ENCODE results near the gene CLDND1. TPM values are rescaled to one million over a fixed set of nuclear protein-coding genes. Genes with fewer than 3 reads are reported as not detected.

The CLDND1 gene
- total RNA-seq, 1 donor from 2014 or later, result 89.7 TPM

DNA sequence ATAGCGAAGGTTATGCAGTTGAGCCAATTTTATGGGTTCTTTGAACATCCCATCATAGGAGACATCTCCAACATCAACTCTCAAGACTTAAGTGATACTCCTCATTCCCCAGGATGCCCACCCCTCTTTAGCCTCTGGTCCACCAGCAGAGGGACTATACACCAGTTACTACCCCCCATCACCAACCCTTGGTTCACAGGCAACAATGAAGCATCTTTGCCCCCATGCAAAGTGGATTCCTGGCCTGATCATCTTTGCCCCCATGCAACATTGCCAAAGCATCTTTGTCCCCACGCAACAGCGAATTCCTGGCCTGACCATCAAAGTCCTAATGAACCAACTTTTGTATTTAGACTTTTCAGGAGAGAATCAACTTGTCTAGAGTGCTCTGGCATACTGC lies 28.1 kb upstream of the CLDND1 start:
- TF ChIP-seq, protein P1, sequence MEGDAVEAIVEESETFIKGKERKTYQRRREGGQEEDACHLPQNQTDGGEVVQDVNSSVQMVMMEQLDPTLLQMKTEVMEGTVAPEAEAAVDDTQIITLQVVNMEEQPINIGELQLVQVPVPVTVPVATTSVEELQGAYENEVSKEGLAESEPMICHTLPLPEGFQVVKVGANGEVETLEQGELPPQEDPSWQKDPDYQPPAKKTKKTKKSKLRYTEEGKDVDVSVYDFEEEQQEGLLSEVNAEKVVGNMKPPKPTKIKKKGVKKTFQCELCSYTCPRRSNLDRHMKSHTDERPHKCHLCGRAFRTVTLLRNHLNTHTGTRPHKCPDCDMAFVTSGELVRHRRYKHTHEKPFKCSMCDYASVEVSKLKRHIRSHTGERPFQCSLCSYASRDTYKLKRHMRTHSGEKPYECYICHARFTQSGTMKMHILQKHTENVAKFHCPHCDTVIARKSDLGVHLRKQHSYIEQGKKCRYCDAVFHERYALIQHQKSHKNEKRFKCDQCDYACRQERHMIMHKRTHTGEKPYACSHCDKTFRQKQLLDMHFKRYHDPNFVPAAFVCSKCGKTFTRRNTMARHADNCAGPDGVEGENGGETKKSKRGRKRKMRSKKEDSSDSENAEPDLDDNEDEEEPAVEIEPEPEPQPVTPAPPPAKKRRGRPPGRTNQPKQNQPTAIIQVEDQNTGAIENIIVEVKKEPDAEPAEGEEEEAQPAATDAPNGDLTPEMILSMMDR (IDR thresholded peaks at IDR 0.05), result no peak
- Mint-ChIP-seq H3K27me3 (ENCODE audit: low read depth) (peaks cover 70% of the 10 kb centered on the region), H3K9me3 (ENCODE audit: low read depth) (no peaks in the 10 kb centered on the region), H3K4me3 (ENCODE audit: unreplicated experiment) (no peak overlapping the region), H3K36me3 (ENCODE audit: low read depth) (peaks cover 2% of the 10 kb centered on the region), H3K4me1 (ENCODE audit: low read depth) (no peaks in the 10 kb centered on the region), H3K27ac (ENCODE audit: unreplicated experiment) (no peak overlapping the region)
- no peak for DNase-seq (ENCODE audit: low spot score)

DNA sequence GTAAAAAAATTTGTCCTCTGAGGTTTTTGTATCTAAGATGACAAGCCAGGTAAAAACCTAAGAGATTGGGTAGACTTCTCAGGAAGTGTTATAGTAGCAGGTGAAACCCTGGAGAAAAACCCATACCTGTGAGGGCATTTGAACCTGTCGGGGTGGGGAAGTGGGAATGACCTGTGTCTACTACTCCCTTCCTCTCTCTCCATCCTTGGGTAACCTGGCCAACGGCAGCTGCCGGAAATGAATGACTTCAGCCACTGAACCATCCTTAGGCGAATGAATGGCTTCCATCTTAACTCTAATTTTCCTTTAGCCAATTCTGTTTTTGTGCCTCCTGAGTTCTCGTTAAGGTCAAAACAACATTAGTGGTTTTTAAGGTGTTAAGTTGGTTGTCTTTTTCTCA lies 25.8 kb upstream of the CLDND1 start:
- Mint-ChIP-seq H3K9me3 (ENCODE audit: low read depth) (no peaks in the 10 kb centered on the region), H3K27me3 (ENCODE audit: low read depth) (peaks cover 67% of the 10 kb centered on the region), H3K4me1 (ENCODE audit: low read depth) (no peaks in the 10 kb centered on the region), H3K4me3 (ENCODE audit: unreplicated experiment) (no peak overlapping the region), H3K27ac (ENCODE audit: unreplicated experiment) (no peak overlapping the region), H3K36me3 (ENCODE audit: low read depth) (peaks cover 2% of the 10 kb centered on the region)
- TF ChIP-seq, protein P1 (IDR thresholded peaks at IDR 0.05), result no peak
- no peak for DNase-seq (ENCODE audit: low spot score)

DNA sequence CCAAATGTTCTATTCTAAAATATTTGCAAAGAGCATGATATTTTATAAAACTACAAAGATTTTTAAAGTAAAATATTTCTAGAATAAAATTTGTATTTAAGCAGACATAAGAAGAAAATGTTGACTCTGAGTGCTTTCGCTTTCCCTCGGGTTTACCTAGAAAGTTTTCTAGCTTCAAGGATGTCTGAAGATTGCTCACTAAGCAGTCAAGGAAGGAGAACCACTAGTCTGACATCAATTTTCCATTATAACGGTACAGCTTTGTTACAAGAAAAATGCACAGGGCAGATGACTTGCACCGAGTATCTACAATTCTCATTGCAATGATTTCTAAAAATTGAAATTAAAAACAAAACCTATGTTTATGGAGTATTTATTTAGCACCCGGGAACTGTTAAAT lies 23.2 kb upstream of the CLDND1 start:
- TF ChIP-seq, protein P1 (IDR thresholded peaks at IDR 0.05), result no peak
- Mint-ChIP-seq H3K9me3 (ENCODE audit: low read depth) (no peaks in the 10 kb centered on the region), H3K27me3 (ENCODE audit: low read depth) (peaks cover 58% of the 10 kb centered on the region), H3K27ac (ENCODE audit: unreplicated experiment) (no peak overlapping the region), H3K4me3 (ENCODE audit: unreplicated experiment) (no peak overlapping the region), H3K4me1 (ENCODE audit: low read depth) (no peaks in the 10 kb centered on the region), H3K36me3 (ENCODE audit: low read depth) (peaks cover under 1% of the 10 kb centered on the region)
- no peak for DNase-seq (ENCODE audit: low spot score)

DNA sequence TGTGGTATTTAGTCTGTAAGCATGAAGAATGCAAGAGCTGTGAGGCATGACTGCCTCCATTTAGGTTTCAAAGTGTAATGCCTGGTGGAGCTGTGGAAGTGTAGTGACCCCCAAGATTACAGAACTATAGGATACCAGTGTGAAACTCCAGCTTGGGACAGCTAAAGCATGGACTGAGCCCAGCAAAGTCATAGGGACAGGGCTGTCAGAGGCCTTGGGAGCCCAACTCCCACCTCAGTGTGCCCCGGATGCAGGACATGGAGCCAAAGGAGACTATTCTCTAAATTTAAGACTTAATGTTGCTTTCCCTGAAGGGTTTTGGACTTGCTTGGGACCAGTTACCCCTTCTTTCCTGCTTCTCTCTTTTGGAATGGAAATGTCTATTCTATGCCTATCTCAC lies 19.9 kb upstream of the CLDND1 start:
- no peak for DNase-seq (ENCODE audit: low spot score)
- Mint-ChIP-seq H3K4me3 (ENCODE audit: unreplicated experiment) (no peak overlapping the region), H3K27me3 (ENCODE audit: low read depth) (peaks cover 31% of the 10 kb centered on the region), H3K36me3 (ENCODE audit: low read depth) (no peaks in the 10 kb centered on the region), H3K9me3 (ENCODE audit: low read depth) (no peaks in the 10 kb centered on the region), H3K27ac (ENCODE audit: unreplicated experiment) (no peak overlapping the region), H3K4me1 (ENCODE audit: low read depth) (no peaks in the 10 kb centered on the region)
- TF ChIP-seq, protein P1 (IDR thresholded peaks at IDR 0.05), result no peak

DNA sequence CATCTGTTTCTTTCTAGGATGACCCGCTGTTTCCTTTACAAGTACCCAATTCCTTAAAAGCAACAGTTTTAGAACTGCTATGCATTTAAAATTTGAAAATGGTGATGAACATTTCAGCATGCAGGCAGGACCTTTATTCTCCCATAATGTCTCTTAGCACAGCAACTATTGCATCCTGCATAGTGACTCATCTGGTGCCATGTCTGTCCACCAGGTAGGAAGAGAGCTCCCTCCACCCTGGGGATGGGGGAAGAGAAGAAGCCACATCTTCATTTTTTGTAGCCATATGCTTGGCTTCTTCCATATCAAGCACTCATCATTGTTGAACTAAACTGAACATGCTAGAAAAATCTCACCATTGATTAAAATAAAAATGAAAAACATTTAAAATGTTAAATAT lies 19.0 kb upstream of the CLDND1 start:
- DNase-seq (ENCODE audit: low spot score), result no peak
- TF ChIP-seq, protein P1 (IDR thresholded peaks at IDR 0.05), result no peak
- no peaks in the 10 kb centered on the region for H3K36me3 Mint-ChIP-seq (ENCODE audit: low read depth)
- H3K27me3 Mint-ChIP-seq (ENCODE audit: low read depth), result peaks cover 31% of the 10 kb centered on the region
- no peaks in the 10 kb centered on the region for H3K4me1 Mint-ChIP-seq (ENCODE audit: low read depth)
- no peak overlapping the region for H3K27ac Mint-ChIP-seq (ENCODE audit: unreplicated experiment)
- no peaks in the 10 kb centered on the region for H3K9me3 Mint-ChIP-seq (ENCODE audit: low read depth)
- no peak overlapping the region for H3K4me3 Mint-ChIP-seq (ENCODE audit: unreplicated experiment)
